CD14-positive monocyte (primary cell): ENCODE measurements around the gene KNG1. TPM values are rescaled to one million over a fixed set of nuclear protein-coding genes. Genes with fewer than 3 reads are reported as not detected.

Experiments used
- DNase-seq, 3 donors: peaks; one replicate each; pipeline ENCODE4 v3.0.0-alpha.2; 2011 to 2022
- H2AFZ ChIP-seq: 2 replicates; pipeline ENCODE4 v1.6.0; 2012; ENCODE audit warnings: mild to moderate bottlenecking, low read depth, low read length, inconsistent platforms; ENCODE audit not compliant: insufficient read depth, poor library complexity, severe bottlenecking
- H3K27ac ChIP-seq, 2 donors: 1 replicate in 1 of 2; 2 replicates in 1 of 2; pipeline ENCODE4 v1.5.1; 2012 to 2013; ENCODE audit warnings: low read length in 2 of 2, control low read depth in 1 of 2, inconsistent platforms in 1 of 2, low read depth in 1 of 2, mild to moderate bottlenecking in 1 of 2
- H3K27me3 ChIP-seq, 2 donors: one replicate each; pipeline versions ENCODE4 v1.6.0 to v1.6.1; 2011 to 2013; ENCODE audit warnings: low read length in 2 of 2; ENCODE audit not compliant: control insufficient read depth in 2 of 2, insufficient read depth in 2 of 2
- H3K36me3 ChIP-seq, 2 donors: replicated peaks in 1 of 2; 1 replicate in 1 of 2; 2 replicates in 1 of 2; pipeline versions ENCODE4 v1.5.1 to v1.6.1; 2012 to 2013; ENCODE audit warnings: low read length in 2 of 2, control low read depth in 1 of 2, inconsistent platforms in 1 of 2, mild to moderate bottlenecking in 1 of 2; ENCODE audit not compliant: insufficient read depth in 2 of 2, control insufficient read depth in 1 of 2
- H3K4me1 ChIP-seq, 2 donors: 1 replicate in 1 of 2; 2 replicates in 1 of 2; pipeline versions ENCODE4 v1.5.1 to v1.6.1; 2012 to 2013; ENCODE audit warnings: low read length in 2 of 2, control low read depth in 1 of 2, inconsistent platforms in 1 of 2, mild to moderate bottlenecking in 1 of 2, moderate library complexity in 1 of 2; ENCODE audit not compliant: insufficient read depth in 2 of 2, control insufficient read depth in 1 of 2
- H3K4me2 ChIP-seq: replicated peaks from 2 replicates; pipeline ENCODE3; 2012; ENCODE audit warnings: low read length, moderate library complexity, mild to moderate bottlenecking; ENCODE audit not compliant: poor library complexity, severe bottlenecking; ENCODE audit errors: extremely low read depth
- H3K4me3 ChIP-seq, 3 experiments: fragments of 200-600 bp in 1 of 3; sonication (generic) in 1 of 3; replicated peaks in 1 of 3; 1 replicate in 2 of 3; 2 replicates in 1 of 3; pipeline ENCODE4 v1.5.1; 2011 to 2013; ENCODE audit warnings: low read length in 3 of 3, mild to moderate bottlenecking in 3 of 3, control low read depth in 2 of 3, low read depth in 2 of 3, inconsistent platforms in 1 of 3, moderate library complexity in 1 of 3
- H3K79me2 ChIP-seq: 2 replicates; pipeline ENCODE4 v1.6.0; 2012; ENCODE audit warnings: mild to moderate bottlenecking, control low read depth, inconsistent platforms, low read length, moderate library complexity; ENCODE audit not compliant: insufficient read depth
- H3K9ac ChIP-seq: 2 replicates; pipeline ENCODE4 v1.6.0; 2017; ENCODE audit warnings: low read length, mild to moderate bottlenecking; ENCODE audit not compliant: insufficient read depth, poor library complexity, severe bottlenecking
- H3K9me3 ChIP-seq, 2 donors: replicated peaks in 1 of 2; 1 replicate in 1 of 2; 2 replicates in 1 of 2; pipeline versions ENCODE4 v1.5.1 to v1.6.1; 2012 to 2013; ENCODE audit warnings: low read length in 2 of 2, control low read depth in 1 of 2; ENCODE audit not compliant: control insufficient read depth in 1 of 2, insufficient read depth in 1 of 2
- H4K20me1 ChIP-seq: 2 replicates; pipeline ENCODE4 v1.6.0; 2012; ENCODE audit warnings: mild to moderate bottlenecking, low read length, control low read depth, moderate library complexity; ENCODE audit not compliant: insufficient read depth
- H3K27ac Mint-ChIP-seq, 7 donors: one replicate each; pipeline ENCODE4 v1.8.0; 2020; ENCODE audit warnings: mild to moderate bottlenecking in 7 of 7, mixed read lengths in 7 of 7, moderate library complexity in 6 of 7, inconsistent platforms in 2 of 7
- H3K27me3 Mint-ChIP-seq, 3 donors: one replicate each; pipeline ENCODE4 v1.8.0; 2021 to 2022; ENCODE audit warnings: low read depth in 3 of 3, mild to moderate bottlenecking in 3 of 3, mixed read lengths in 3 of 3, moderate library complexity in 3 of 3, inconsistent platforms in 1 of 3
- H3K36me3 Mint-ChIP-seq, 2 donors: one replicate each; pipeline ENCODE4 v1.8.0; 2020; ENCODE audit warnings: mixed read lengths in 2 of 2, inconsistent platforms in 1 of 2, mild to moderate bottlenecking in 1 of 2
- H3K4me1 Mint-ChIP-seq: one replicate; pipeline ENCODE4 v1.8.0; 2020; ENCODE audit warnings: mild to moderate bottlenecking, mixed read lengths
- H3K4me3 Mint-ChIP-seq, 2 donors: one replicate each; pipeline ENCODE4 v1.8.0; 2020; ENCODE audit warnings: mild to moderate bottlenecking in 2 of 2, mixed read lengths in 2 of 2, moderate library complexity in 1 of 2
- H3K9me3 Mint-ChIP-seq, 7 donors: one replicate each; pipeline ENCODE4 v1.8.0; 2020 to 2022; ENCODE audit warnings: mixed read lengths in 7 of 7, mild to moderate bottlenecking in 6 of 7, moderate library complexity in 6 of 7, inconsistent platforms in 2 of 7
- CTCF ChIP-seq: fragments of 200-600 bp; IDR thresholded peaks from one replicate; pipeline ENCODE4 v1.8.0; 2022; ENCODE audit warnings: antibody characterized with exemption, mild to moderate bottlenecking
- WGBS: methylation state at CpG from one replicate; pipeline ENCODE4 v1.1.5; 2013; ENCODE audit warnings: missing lambda C conversion rate; ENCODE audit not compliant: insufficient coverage; 5-methylcytosine and 5-hydroxymethylcytosine counted together
- intact Hi-C, 2 donors: fragments of 100-400 bp; cut with micrococcal nuclease; formaldehyde crosslinking; loops; one replicate each; pipeline versions ENCODE4 v1.15.0 to v1.15.1; 2023
- polyA plus RNA-seq, 3 donors: library from polyadenylated mRNA; depleted of rRNA in 1 of 3; unstranded in 2 of 3; stranded (reverse) in 1 of 3; fragments of 300-500 nt in 2 of 3; fragments of >200 nt in 1 of 3; fragmentation: Illumina TruSeq in 2 of 3; gene quantifications; 1 replicate in 2 of 3; 2 replicates in 1 of 3; pipeline ENCODE4 v1.2.3, GENCODE V29; 2012 to 2021

The KNG1 gene
- polyA plus RNA-seq, 3 donors: not detected

- intact Hi-C loops: no loop called here
- Mint-ChIP-seq H3K27me3 (peaks cover 0 to 5% (median 1%) of the 10 kb centered on the region in 3 donors), H3K9me3 (no peaks in the 10 kb centered on the region), H3K4me3 (no peak overlapping the region), H3K4me1 (no peaks in the 10 kb centered on the region), H3K27ac (no peak overlapping the region), H3K36me3 (no peaks in the 10 kb centered on the region)
- no peaks in the 10 kb centered on the region for H3K9me3 ChIP-seq
- no peaks in the 10 kb centered on the region for H4K20me1 ChIP-seq
- no peaks in the 10 kb centered on the region for H3K4me1 ChIP-seq
- no peaks in the 10 kb centered on the region for H3K27me3 ChIP-seq
- H3K27ac ChIP-seq: no peak overlapping the region
- H3K4me2 ChIP-seq: no peak overlapping the region
- TF ChIP-seq CTCF: no peak
- DNase-seq: no peak
- H3K79me2 ChIP-seq: no peaks in the 10 kb centered on the region
- no peak overlapping the region for H2AFZ ChIP-seq
- no peak overlapping the region for H3K4me3 ChIP-seq
- 100% methylated on average over 1 of the region's 4 CpGs for WGBS
- H3K9ac ChIP-seq: no peak overlapping the region
- no peaks in the 10 kb centered on the region for H3K36me3 ChIP-seq
Measured at GRCh38 chr3:186732169-186732766, 15.1 kb downstream of the KNG1 start.

- Mint-ChIP-seq H3K9me3 (peaks cover 0 to 3% (median 0%) of the 10 kb centered on the region in 7 donors), H3K36me3 (no peaks in the 10 kb centered on the region), H3K4me3 (no peak overlapping the region), H3K27me3 (peaks cover 1 to 6% (median 1%) of the 10 kb centered on the region in 3 donors), H3K4me1 (peaks cover 6% of the 10 kb centered on the region), H3K27ac (no peak overlapping the region)
- no peak overlapping the region for H3K4me2 ChIP-seq
- intact Hi-C loops: no loop called here
- no peaks in the 10 kb centered on the region for H4K20me1 ChIP-seq
- no peak overlapping the region for H3K9ac ChIP-seq
- no CpG with 5 or more reads among the region's 7 CpGs for WGBS
- no peak overlapping the region for H3K27ac ChIP-seq
- H2AFZ ChIP-seq: no peak overlapping the region
- no peak overlapping the region for H3K4me3 ChIP-seq
- no peak for TF ChIP-seq CTCF
- no peaks in the 10 kb centered on the region for H3K27me3 ChIP-seq
- no peaks in the 10 kb centered on the region for H3K79me2 ChIP-seq
- H3K36me3 ChIP-seq: no peaks in the 10 kb centered on the region
- peaks cover 0 to 3% of the 10 kb centered on the region in 2 donors for H3K4me1 ChIP-seq
- DNase-seq: no peak
- H3K9me3 ChIP-seq: no peaks in the 10 kb centered on the region
Measured at GRCh38 chr3:186742618-186743380, 25.6 kb downstream of the KNG1 start.
